ENCODE measurements around the gene BTBD17.

BTBD17 gene

DNA sequence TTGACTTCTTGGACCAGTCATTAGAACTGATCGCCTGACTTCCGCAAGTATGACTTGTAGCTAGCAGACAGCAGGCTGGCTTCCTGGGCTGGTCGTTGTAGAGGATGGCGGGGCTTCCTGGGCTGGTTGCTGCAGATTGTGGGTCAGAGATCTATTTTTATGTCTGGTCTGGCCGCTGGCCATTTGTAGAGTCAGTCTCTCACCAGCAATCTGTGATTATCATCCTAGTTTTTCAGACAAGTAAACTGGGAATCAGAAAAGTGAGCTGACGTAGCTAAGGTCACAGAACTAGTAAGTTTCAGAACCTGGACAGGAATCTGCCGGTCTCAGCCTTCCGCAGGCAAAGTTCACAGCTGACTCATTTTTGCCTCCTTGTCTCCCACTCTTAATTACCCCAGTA is 24.7 kb upstream of the BTBD17 start:
- DNase-seq: no peak

DNA sequence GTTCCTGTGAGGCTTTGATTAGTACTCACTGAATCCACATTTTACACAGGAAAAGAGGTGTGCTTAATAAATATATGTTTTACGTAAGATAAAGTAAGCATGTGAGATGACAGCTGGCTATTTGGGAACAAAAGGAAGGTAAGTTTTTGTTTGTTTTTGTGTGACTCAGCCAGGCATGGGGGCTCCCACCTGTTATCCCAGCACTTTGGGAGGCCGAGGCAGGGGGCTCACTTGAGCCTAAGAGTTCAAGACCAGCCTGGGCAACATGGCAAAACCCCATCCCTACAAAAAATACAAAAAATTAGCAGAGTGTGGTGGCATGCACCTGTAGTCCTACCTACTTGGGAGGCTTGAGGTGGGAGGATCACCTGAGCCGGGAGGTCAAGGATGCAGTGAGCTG is 23.5 kb upstream of the BTBD17 start:
- DNase-seq: no peak

DNA sequence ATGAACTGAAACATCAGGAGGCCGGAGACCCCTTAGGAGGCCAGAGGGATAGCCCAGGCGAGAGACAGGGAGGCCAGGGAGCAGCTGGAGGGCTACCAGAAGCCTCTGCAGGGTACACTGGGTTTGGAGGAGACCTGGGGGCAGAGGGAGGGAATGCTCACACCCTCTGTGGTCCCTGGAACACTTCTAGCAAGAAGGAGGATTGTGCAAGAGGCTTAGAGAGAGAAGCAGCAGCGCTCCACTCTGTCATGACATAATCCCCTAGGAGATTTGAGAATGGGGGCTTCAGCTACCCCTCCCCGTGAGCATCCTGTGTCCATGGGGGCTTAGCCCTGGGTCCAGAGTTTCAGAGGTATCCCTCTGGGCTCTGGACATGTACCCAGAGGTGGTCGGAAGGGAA is 21.5 kb upstream of the BTBD17 start:
- no peak for DNase-seq

DNA sequence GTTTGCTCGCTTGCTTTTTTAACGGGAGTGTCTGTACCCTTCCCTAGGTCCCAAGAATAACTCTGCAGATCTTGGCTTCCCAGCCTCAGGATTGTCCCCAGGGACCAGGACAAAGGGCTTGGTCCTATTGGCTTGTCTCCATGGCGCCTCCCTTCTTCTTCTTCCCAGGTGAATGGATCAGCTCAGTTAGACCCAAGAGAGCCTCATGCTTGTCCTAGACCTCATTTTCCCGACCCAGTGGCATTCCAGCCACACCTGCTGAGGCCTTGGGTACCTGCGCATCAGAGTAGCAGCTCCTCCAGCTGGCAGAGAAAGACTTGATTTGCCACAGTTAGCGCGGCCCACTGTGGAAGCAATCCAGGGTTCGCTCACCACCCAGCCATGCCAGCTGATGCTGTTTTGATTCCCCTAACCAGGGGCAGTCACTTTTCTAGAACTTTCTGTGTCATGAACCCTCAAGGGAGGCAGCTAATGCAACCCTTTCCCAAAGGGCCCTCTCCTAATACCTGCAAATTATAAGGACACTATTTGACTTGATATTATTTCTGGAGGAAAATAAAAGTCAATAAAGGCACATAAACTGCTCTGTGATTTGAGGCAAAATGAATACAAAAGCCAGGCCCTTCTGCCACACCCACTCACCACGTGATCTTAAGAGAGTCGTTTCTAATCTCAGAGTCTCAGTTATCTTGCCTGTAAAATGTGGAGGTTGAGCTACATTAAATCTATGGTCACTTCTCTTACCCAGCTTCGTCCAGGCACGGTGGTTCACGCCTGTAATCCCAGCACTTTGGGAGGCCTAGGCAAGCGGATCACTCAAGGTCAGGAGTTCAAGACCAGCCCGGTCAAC is 19.5 kb upstream of the BTBD17 start:
- no peak for DNase-seq

DNA sequence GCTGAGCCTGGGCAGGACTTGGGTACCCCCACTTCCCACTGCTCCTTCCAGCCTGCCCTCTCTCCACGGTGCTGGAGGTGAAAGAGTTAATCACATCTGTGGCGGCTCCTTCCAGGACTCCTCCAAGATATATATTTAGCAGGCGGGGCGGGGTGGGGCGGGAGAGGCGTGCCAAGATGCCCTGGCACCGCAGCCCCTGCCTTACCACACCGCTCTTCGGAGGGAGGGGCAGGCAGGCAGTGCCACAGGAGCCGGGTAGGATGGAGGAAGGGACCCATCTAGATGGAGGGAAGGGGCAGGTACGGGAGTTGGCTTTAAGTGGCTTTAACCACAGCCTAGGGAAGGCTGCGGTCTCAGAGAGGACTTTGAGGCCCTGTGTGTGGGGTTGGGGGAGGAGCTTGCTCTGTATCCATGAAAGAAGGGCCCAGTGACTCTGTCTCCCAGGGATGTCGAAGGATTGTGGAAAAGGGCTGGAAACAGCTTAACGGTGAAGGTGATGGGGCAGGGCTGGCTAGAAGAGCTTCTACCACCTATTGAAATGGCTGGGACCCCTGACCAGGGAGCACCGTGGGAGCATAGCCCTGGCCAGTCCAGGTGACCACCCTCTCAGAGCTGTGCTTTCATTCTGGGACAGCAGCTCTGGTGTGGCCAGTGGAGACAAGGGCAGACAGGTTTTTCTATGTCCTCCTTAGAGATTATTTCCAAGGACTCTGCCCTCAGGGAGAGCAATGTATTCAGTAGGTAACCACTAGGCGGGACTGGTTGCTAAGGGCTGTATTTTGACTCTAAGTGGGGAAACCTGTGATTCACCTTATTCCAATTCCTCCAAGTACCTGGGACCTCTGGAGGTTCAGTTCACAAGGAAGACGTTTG is 18.7 kb upstream of the BTBD17 start:
- no peak for DNase-seq

DNA sequence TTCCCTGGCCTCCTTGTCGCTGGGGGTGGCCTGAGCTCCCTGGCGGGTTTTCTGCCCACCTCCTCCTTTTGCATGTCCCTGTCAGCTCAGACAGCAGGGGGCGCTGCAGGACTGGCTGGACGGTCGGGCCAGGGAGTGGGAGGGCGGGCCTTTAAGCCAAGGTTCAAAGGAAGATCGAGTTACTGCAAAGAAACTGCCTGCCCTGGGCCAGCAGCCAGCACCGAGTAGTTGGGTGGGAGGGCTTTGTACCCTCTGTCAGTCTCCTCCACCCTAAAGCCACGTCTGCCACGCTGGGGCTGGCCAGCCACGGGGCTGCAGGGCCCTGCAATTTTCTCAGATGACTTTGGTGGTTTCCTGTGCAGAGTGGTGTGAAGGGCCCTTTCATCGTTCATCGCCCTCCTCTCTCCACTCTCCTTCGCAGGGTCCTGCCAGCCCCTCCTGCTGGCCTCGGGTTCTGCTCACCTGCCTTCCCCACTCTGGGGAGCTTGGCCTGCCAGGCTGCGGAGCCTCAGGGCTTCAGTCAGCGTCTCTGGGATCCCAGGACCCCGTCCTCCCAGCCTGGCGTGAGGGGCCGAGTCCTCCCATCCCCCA is 17.9 kb upstream of the BTBD17 start:
- peak; percentile 90 for DNase-seq

DNA sequence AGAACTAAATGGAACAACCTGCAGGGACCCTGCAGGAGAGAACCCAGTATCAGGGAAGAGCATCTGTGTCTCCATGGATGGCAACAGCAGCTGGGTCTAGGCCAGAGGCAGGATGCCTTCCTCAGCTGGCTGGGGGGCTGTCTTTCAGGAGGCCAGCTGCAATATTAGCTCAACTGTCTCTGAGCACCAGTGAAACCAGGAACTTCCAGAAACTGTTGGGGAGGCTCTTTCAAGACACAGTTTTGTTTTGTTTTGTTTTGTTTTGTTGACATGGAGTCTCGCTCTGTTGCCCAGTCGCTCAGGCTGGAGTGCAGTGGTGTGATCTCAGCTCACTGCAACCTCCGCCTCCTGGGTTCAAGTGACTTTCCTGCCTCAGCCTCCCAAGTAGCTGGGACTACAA is 13.2 kb upstream of the BTBD17 start:
- no peak for DNase-seq

DNA sequence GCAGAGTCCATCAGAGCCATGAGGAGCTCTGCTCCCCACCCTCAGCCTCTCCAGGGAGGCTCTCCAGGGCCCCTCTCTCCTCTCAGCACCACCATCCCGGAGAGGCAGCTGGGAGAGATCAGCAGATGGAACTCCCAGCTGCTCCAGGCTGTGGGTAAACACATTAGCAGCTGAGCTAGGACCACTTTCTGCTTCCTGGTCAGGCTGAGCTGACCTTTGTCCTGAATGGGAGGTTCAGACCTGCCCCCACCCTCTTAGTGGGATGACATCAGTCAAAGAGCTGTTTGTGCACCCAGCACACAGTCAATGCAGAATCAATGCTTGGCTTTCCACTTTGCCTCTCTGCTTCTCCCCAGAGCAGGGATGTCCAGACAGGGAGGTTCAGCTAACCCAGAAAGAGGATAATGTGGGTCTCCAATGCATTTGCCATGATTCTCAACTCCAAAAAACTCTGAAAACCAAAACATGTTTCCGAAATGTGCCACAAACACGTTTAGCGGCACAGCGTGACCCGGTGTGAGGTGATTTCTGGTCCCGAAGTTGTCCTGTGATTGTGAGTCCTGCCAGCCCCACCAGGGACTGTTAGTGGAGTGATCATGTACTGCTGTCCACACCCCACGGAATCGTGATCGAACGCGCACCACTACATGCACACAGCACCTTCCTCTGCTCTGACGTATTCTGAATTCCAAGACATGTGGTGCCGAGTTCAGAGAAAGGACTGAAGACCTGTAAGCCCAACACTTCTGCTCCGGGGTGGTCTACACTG is 12.4 kb upstream of the BTBD17 start:
- no peak for DNase-seq

DNA sequence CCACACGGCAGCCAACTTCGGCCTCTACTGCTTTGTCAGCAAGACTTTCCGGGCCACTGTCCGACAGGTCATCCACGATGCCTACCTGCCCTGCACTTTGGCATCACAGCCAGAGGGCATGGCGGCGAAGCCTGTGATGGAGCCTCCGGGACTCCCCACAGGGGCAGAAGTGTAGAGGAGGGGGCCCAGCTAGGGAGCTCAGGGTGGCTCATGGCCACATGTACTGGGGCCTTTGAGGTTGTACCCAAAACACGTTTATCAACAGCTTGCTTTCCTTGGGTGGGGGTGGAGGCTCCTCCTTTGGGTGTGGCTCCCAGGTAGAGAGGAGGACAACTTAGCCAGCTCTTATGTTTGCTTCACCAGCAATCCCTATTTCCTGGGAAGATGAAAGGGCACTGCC is 10.8 kb upstream of the BTBD17 start:
- no peak for DNase-seq

DNA sequence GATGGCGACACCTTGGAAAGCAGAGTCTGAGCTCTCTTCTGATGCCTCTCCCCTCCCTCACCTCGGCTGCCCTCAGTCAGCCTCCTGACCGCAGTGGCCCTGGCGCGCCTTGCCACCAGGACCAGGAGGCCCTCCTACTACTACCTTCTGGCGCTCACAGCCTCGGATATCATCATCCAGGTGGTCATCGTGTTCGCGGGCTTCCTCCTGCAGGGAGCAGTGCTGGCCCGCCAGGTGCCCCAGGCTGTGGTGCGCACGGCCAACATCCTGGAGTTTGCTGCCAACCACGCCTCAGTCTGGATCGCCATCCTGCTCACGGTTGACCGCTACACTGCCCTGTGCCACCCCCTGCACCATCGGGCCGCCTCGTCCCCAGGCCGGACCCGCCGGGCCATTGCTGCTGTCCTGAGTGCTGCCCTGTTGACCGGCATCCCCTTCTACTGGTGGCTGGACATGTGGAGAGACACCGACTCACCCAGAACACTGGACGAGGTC is 10.0 kb upstream of the BTBD17 start:
- no peak for DNase-seq

DNA sequence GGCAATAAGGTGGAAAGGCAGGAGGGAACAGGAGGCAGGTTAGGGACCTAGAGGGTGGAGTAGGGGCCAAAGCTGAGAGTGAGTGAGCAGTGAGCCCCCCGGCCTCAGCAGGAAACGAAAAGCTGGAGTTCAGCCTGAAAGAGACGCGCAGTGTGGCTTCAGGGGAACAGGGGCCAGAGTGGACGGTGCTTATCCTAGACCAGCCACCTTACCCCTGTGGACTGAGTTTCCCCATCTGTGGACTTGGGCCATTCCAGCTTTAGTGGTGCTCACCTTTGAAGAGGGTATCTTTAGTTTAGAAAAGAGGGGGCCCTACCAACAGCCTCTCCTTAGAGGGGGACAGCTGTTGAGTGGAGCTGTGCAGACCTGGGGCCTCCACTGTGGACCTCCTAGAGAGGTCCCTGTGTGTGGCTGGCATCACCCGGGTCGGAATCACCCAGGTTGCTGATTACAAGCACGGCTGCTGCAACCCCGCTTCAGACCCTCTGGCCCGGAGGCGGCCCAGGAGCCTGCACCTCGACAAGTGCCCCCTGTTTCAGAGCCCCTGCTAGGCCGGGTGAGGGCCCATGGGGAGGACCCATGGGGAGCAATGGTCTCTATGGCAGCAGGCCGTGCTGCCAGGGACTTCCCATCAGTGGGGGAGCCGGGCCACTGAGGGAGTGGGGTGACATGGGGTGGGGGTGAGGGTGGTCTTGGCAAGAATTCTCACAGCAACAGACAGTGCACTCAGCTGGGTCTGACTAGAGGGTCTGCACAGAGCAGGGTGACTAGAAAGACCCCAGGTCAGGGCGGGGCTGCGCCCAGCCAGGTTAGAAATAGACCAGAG is 8.2 kb upstream of the BTBD17 start:
- DNase-seq: no peak

DNA sequence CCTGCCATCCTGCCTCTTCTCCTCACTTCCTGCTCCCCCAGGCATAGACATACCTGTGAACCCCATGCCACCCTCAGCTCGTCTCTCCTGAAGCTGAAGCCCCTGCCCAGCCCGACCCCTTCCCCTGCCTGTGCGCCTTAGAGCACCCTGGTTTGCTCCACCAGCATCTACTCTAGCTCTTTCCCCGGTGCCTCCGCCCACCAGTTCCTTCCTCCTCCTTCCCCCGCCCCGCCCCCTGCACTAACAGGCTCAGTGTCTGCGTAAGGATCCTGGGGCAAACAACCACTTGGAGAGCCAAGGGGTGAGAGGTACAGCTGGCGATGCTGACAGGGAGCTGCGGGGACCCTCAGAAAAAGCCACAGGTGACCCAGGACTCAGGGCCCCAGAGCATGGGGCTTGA is 7.6 kb upstream of the BTBD17 start:
- peak; percentile 65 for DNase-seq

DNA sequence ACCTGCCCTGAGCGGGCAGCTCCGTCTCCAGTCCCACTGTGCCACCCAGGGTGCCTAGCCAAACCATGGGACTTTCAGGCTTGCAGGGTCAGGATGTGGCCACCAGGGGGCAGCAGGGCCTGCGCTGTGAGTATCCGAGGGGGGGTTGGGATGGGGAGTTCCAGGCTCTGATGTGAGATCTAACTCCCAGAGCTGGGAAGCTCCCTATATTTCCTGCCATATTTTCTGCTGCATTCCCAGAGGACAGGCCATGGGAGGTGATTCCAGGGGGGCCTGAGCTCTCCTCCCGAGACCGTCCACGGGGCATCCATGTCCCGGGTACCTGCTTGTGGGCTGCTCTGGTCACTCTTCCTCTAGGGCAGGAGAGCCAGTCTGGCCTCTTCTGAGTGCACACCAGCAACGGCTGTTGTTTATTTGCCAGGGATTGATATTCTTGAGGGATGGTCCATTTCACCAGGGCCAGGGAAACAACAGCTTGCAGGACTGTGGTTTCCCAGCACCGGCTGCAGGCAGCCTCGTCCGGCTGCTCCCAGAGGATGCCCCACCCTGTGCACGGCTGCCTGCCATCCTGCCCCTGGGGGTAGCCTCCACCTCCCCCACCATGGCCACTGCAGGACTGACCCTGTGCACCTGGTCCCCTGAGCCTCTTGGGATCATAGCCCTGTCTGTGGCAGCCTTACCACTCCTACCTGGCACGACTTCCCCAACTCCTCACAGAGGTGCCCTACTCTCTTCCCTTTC is 6.8 kb upstream of the BTBD17 start:
- peak; percentile 79 for DNase-seq

DNA sequence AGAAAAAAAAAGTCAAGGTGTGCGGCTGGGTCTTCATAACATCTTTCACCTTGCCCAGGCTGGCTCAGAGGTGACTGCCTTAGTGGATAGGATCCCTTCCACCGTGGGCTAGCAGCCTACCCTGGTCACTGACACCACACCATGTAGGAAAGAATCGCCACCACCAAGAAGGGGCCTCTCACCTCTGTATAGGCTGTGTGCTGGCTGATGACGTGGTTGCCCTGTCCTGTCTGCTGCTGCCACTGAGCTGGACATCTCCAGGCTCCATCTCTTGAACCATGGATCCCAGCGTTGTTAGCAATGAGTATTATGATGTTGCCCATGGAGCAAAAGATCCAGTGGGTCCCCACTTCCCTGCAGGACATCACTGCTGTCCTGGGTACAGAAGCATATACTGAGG is 5.5 kb upstream of the BTBD17 start, which contains the start of gene GPR142:
Gene GPR142, plus strand, starts transcription at position 301 of the 400 bp plus-strand sequence. CDS start 2,035 bp downstream, outside the sequence.
- DNase-seq: no peak

DNA sequence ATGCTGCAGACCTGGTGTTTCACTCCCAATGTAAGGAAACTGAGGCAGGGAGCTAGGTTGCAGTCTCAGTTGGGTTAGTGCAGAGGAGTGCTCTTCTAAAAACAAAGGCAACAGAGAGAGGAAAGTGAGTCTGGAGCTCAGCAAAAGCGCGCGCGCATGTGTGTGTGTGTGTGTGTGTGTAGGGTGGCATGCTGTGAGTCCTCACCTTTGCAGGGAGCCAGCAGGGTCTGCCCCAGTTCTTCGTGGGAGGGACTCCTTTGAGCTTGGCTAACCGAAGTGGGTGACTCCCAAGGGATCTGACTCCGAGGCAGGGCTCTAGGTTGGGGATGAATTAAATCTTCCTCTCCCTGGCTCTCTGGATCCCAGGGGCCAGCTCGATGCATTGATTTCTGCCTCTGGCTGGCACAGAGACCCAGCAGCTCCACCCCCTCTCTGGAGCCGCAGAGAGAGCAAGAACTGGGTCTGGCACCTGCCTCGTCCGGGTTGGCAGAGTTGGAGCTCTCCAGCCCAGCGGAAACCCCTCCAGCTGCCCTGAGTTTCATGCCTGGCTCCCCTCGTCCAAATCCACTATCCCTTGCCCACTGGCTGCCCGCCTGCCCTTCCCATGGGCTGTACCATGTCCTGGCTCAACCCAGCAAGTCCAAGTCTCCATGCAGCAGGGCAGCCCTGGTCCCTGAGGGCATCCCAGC is 1.3 kb upstream of the BTBD17 start:
- DNase-seq: no peak

DNA sequence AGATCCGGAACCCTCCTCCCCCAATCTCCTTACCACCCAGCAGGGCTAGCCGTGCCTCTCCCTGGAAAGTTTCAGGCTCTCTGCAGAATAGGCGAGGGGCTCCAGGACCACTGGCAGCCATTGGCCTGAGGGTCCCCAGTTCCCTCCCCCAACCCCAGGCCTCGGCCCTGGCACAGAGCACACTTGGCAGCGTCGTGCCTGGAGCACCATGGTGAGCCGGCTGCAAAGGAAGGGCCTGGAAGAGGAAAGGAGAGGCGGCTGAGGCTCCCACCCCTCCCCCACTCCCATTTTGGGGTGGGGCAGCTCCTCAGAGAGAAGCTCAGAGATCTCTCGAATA is 369 bp upstream of the BTBD17 start:
- no peak for DNase-seq

DNA sequence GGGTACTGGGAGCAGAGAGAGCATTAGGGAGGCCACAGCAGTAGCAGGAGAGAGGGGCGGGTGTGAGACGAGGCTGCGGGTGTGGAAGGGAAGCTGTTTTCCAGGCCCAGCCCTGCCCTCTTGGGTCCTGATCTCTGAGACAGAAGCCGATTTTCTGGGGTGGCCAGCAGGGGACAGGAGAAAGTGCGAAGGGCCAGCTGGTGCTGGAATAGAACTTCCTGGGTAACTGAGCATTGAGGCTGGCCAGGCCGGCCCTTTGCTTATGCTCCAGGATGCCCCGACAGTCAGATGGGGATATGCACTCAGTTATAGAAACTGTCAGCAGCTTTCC is 804 bp downstream of the BTBD17 start:
- DNase-seq: no peak

DNA sequence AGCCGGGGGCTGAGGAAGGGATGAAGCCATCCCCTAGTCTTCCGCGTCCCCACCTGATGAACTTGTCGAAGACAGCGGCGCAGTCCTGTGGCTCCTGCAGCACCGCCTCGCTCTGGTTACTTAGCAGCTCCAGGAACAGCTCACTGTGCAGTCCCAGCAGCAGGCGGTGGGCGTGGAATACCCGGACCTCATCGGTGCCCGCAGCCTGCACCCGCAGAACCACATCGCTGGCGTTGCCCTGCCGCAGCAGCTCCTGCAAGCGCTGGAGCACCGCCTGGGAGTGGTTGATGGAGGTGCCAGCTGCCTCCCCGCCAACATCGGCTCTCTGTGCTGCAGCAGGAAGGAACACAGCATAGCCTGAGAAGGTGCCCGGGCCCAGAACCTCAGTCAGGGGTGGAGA is 1.8 kb downstream of the BTBD17 start:
- DNase-seq: no peak

DNA sequence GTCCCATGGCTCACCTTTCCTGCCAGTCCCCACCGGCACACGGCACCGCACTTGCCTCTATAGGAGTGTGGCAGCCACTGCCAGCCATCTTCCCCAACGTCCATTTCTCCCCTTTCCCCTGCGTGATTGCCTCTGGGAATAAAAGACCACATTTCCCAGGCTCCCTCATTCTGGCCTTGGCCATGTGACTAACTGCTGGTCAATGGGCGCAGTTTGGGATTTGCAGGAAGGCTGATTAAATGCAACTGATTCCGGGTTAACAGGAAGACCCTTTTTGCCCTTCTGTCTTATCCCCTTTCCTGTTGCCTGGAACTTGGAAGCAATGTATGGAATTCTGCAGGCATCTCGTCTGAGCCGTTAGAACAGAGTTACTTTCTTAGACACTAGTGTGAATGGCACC is 3.0 kb downstream of the BTBD17 start:
- DNase-seq: no peak

DNA sequence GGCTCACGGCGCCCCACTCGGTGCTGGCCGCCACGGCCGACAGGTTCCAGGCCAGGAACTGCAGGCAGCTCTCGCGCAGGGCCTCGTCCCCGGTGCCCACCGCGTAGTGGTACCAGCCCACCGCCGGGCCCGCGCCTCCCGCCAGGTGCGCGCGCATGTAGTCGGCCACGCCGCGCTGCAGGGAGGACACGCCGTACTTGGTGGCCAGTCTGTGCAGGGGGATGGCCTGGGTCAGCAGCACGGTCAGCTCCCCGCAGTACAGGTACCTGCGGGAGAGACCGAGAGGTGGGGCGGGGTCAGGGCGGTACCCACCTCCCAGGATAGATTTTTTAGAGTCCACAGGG is 4.2 kb downstream of the BTBD17 start:
- no peak for DNase-seq
